Activated B cell treated with CpG ODN at 0.5 μM for 24 hours (primary cell): Measurements from ENCODE around the gene CDHR5. TPM values are rescaled to one million over a fixed set of nuclear protein-coding genes. Genes with fewer than 3 reads are reported as not detected.

Experiments
- ATAC-seq: fragments of 200-7000 bp; cut with Tn5 transposase; one replicate; pipeline ENCODE4 v1.10.0; 2021; ENCODE audit warnings: low read depth, mild to moderate bottlenecking, moderate library complexity
- CTCF ChIA-PET: fragments of 350-600 bp; sonication (Branson Sonifier 250); formaldehyde crosslinking; loops from one replicate; lab custom pipeline; 2021; ENCODE audit warnings: antibody characterized with exemption; lab: Charles Lee
- POLR2A ChIA-PET: fragments of 350-600 bp; sonication (Branson Sonifier 250); formaldehyde crosslinking; loops from one replicate; lab custom pipeline; 2021; ENCODE audit warnings: antibody characterized with exemption; lab: Charles Lee
- DNase-seq: peaks from one replicate; pipeline ENCODE4 v3.0.0; 2022
- H3K27ac Mint-ChIP-seq: one replicate; pipeline ENCODE4 v1.8.0; 2020; ENCODE audit warnings: mixed read lengths
- H3K27me3 Mint-ChIP-seq: one replicate; pipeline ENCODE4 v1.8.0; 2021; ENCODE audit warnings: mixed read lengths
- H3K36me3 Mint-ChIP-seq: one replicate; pipeline ENCODE4 v1.8.0; 2021; ENCODE audit warnings: low read depth, mixed read lengths
- H3K4me1 Mint-ChIP-seq: one replicate; pipeline ENCODE4 v1.8.0; 2021; ENCODE audit warnings: mixed read lengths
- H3K4me3 Mint-ChIP-seq: one replicate; pipeline ENCODE4 v1.8.0; 2020; ENCODE audit warnings: mild to moderate bottlenecking, mixed read lengths
- H3K9me3 Mint-ChIP-seq: one replicate; pipeline ENCODE4 v1.8.0; 2020; ENCODE audit warnings: mixed read lengths
- intact Hi-C: fragments of 100-400 bp; cut with micrococcal nuclease; formaldehyde crosslinking; loops from one replicate; pipeline ENCODE4 v1.15.1; 2024
- total RNA-seq: library from RNA; stranded (reverse); gene quantifications from 2 replicates; pipeline ENCODE4 v1.2.3, GENCODE V29; 2022
- TF ChIP-seq, protein P1 (sequence below): fragments of 200-600 bp; IDR thresholded peaks from one replicate; pipeline ENCODE4 v1.8.0; 2022; ENCODE audit warnings: antibody characterized with exemption, mild to moderate bottlenecking

CDHR5 gene
- total RNA-seq, 1 donor from 2014 or later, result not detected

DNA sequence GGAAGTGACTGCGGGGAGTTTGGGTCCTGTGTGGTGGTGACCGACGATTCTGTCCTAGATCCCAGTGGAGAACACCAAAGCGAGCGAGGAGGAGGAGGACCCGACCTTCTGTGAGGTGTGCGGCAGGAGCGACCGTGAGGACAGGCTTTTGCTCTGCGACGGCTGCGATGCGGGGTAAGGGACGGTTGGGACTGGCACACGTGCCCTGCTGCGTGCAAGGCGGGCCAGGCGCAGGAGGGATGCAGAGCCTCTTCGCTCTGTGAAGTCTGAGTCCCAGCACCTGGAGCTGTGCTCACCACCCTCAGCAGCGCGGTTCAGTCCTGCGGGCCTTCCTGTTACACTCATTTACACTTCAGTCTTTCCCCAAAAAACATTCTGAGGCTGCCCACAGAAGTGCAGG, 32.3 kb downstream of the CDHR5 start:
- TF ChIP-seq, protein P1, sequence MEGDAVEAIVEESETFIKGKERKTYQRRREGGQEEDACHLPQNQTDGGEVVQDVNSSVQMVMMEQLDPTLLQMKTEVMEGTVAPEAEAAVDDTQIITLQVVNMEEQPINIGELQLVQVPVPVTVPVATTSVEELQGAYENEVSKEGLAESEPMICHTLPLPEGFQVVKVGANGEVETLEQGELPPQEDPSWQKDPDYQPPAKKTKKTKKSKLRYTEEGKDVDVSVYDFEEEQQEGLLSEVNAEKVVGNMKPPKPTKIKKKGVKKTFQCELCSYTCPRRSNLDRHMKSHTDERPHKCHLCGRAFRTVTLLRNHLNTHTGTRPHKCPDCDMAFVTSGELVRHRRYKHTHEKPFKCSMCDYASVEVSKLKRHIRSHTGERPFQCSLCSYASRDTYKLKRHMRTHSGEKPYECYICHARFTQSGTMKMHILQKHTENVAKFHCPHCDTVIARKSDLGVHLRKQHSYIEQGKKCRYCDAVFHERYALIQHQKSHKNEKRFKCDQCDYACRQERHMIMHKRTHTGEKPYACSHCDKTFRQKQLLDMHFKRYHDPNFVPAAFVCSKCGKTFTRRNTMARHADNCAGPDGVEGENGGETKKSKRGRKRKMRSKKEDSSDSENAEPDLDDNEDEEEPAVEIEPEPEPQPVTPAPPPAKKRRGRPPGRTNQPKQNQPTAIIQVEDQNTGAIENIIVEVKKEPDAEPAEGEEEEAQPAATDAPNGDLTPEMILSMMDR, result no peak
- POLR2A ChIA-PET, result no interaction called here
- ATAC-seq (no peak), DNase-seq (no peak)
- H3K9me3 Mint-ChIP-seq, result no peaks in the 10 kb centered on the region
- intact Hi-C loops, result no loop called here
- no peak overlapping the region for H3K4me3 Mint-ChIP-seq
- H3K36me3 Mint-ChIP-seq, result peaks cover 91% of the 10 kb centered on the region
- H3K27ac Mint-ChIP-seq, result no peak overlapping the region
- no peaks in the 10 kb centered on the region for H3K27me3 Mint-ChIP-seq
- H3K4me1 Mint-ChIP-seq, result no peaks in the 10 kb centered on the region
- CTCF ChIA-PET, result no interaction called here

DNA sequence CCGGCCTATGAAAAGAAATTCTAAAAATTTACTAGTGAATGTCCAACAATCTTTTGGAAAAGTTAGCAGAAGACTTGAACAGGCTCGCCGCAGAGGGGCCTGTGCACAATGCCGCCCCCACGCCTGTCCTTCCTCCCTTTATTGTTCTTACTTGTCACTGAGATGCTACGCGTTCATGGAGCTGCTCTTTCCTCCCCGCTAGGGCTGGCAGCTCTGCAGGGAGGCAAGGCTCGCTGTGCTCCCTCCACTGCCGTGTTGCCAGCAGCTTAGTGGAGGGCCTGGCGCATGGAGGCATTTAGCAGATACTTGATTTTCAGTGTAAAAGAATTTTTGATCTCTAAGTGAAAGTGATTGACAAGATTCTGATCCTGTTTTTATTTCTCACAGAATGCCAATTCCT, 33.8 kb downstream of the CDHR5 start:
- peaks cover 92% of the 10 kb centered on the region for H3K36me3 Mint-ChIP-seq
- no peak overlapping the region for H3K4me3 Mint-ChIP-seq
- TF ChIP-seq, protein P1, result no peak
- POLR2A ChIA-PET, result no interaction called here
- CTCF ChIA-PET, result no interaction called here
- DNase-seq (no peak), ATAC-seq (no peak)
- no peaks in the 10 kb centered on the region for H3K9me3 Mint-ChIP-seq
- H3K27ac Mint-ChIP-seq, result no peak overlapping the region
- H3K4me1 Mint-ChIP-seq, result no peaks in the 10 kb centered on the region
- no peaks in the 10 kb centered on the region for H3K27me3 Mint-ChIP-seq
- intact Hi-C loops, result no loop called here

DNA sequence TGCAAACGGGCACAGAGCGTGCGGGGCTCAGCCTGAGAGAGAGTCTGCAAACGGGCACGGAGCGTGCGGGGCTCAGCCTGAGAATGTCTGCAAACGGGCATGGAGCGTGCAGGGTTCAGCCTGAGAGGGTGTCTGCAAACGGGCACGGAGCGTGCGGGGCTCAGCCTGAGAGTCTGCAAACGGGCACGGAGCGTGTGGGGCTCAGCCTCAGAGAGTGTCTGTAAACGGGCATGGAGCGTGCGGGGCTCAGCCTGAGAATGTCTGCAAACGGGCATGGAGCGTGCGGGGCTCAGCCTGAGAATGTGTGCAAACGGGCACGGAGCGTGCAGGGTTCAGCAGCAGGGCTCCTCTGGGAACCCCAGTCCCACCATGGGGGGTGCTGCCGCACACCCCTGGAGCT, 35.0 kb downstream of the CDHR5 start:
- TF ChIP-seq, protein P1, result no peak
- H3K27ac Mint-ChIP-seq, result no peak overlapping the region
- H3K4me3 Mint-ChIP-seq, result no peak overlapping the region
- POLR2A ChIA-PET, result no interaction called here
- CTCF ChIA-PET, result no interaction called here
- H3K4me1 Mint-ChIP-seq, result no peaks in the 10 kb centered on the region
- no peak for DNase-seq
- H3K27me3 Mint-ChIP-seq, result no peaks in the 10 kb centered on the region
- H3K9me3 Mint-ChIP-seq, result no peaks in the 10 kb centered on the region
- intact Hi-C loops, result no loop called here
- ATAC-seq, result no peak
- H3K36me3 Mint-ChIP-seq, result peaks cover 82% of the 10 kb centered on the region

DNA sequence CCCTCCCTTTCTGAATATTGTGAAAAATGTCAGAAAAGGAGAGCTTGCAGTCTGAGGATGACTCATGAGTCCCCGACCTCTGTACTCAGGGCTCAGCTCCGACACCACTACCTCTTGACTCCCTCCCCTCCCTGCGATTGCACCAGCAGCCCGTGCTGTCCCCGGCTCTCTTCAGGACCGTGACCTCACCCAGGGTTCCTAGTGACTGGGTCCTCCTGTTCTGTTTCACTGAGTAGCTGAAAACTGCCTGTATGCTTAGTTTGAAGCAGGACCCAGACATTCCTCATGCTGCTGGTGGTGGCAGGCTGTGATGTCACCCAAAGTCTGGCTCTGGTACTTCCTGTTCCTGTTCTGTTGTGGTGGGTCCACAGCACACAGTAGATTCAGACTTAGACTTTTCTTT, 36.8 kb downstream of the CDHR5 start:
- H3K36me3 Mint-ChIP-seq, result peaks cover 75% of the 10 kb centered on the region
- no peaks in the 10 kb centered on the region for H3K27me3 Mint-ChIP-seq
- POLR2A ChIA-PET, result no interaction called here
- no peak overlapping the region for H3K27ac Mint-ChIP-seq
- H3K9me3 Mint-ChIP-seq, result no peaks in the 10 kb centered on the region
- CTCF ChIA-PET, result no interaction called here
- no peak overlapping the region for H3K4me3 Mint-ChIP-seq
- intact Hi-C loops, result no loop called here
- DNase-seq (no peak), ATAC-seq (peak; percentile 49)
- no peaks in the 10 kb centered on the region for H3K4me1 Mint-ChIP-seq
- TF ChIP-seq, protein P1, result no peak

DNA sequence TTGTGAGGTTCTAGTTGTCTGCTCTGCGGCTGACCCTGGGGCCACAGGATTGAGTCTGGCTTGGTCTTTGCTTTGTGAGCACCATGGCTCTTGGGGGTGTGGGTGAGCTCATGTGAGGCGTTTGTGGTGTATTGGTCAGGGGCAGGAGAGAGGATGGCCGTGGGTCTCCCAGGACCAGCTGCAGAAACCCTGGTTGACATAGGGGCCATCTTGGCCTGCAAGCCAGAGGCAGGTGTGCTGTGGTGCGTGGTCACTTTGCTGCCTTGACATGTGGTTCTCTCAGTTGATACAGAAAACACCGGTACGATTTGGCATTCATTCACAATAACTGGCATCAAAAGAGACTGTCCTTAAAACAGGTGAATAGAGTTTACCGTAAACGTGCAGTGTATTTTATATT, 37.2 kb downstream of the CDHR5 start:
- TF ChIP-seq, protein P1, result no peak
- Mint-ChIP-seq H3K9me3 (no peaks in the 10 kb centered on the region), H3K36me3 (peaks cover 74% of the 10 kb centered on the region), H3K27ac (no peak overlapping the region), H3K4me1 (no peaks in the 10 kb centered on the region), H3K27me3 (no peaks in the 10 kb centered on the region), H3K4me3 (no peak overlapping the region)
- POLR2A ChIA-PET, result interaction anchor here (0.6 kb wide), 1 partner anchor 162 kb away, joined by 4 read pairs; no protein-coding TSS in a partner anchor
- intact Hi-C loops, result no loop called here
- CTCF ChIA-PET, result no interaction called here
- ATAC-seq (no peak), DNase-seq (no peak)
